CD14-positive monocyte (primary cell): ENCODE measurements around the gene NPAS3. TPM values are rescaled to one million over a fixed set of nuclear protein-coding genes. Genes with fewer than 3 reads are reported as not detected.

Experiments used
- DNase-seq, 3 donors: peaks; one replicate each; pipeline ENCODE4 v3.0.0-alpha.2; 2011 to 2022
- H2AFZ ChIP-seq: 2 replicates; pipeline ENCODE4 v1.6.0; 2012; ENCODE audit warnings: mild to moderate bottlenecking, low read depth, low read length, inconsistent platforms; ENCODE audit not compliant: insufficient read depth, poor library complexity, severe bottlenecking
- H3K27ac ChIP-seq, 2 donors: 1 replicate in 1 of 2; 2 replicates in 1 of 2; pipeline ENCODE4 v1.5.1; 2012 to 2013; ENCODE audit warnings: low read length in 2 of 2, control low read depth in 1 of 2, inconsistent platforms in 1 of 2, low read depth in 1 of 2, mild to moderate bottlenecking in 1 of 2
- H3K27me3 ChIP-seq, 2 donors: one replicate each; pipeline versions ENCODE4 v1.6.0 to v1.6.1; 2011 to 2013; ENCODE audit warnings: low read length in 2 of 2; ENCODE audit not compliant: control insufficient read depth in 2 of 2, insufficient read depth in 2 of 2
- H3K36me3 ChIP-seq, 2 donors: replicated peaks in 1 of 2; 1 replicate in 1 of 2; 2 replicates in 1 of 2; pipeline versions ENCODE4 v1.5.1 to v1.6.1; 2012 to 2013; ENCODE audit warnings: low read length in 2 of 2, control low read depth in 1 of 2, inconsistent platforms in 1 of 2, mild to moderate bottlenecking in 1 of 2; ENCODE audit not compliant: insufficient read depth in 2 of 2, control insufficient read depth in 1 of 2
- H3K4me1 ChIP-seq, 2 donors: 1 replicate in 1 of 2; 2 replicates in 1 of 2; pipeline versions ENCODE4 v1.5.1 to v1.6.1; 2012 to 2013; ENCODE audit warnings: low read length in 2 of 2, control low read depth in 1 of 2, inconsistent platforms in 1 of 2, mild to moderate bottlenecking in 1 of 2, moderate library complexity in 1 of 2; ENCODE audit not compliant: insufficient read depth in 2 of 2, control insufficient read depth in 1 of 2
- H3K4me2 ChIP-seq: replicated peaks from 2 replicates; pipeline ENCODE3; 2012; ENCODE audit warnings: low read length, moderate library complexity, mild to moderate bottlenecking; ENCODE audit not compliant: poor library complexity, severe bottlenecking; ENCODE audit errors: extremely low read depth
- H3K4me3 ChIP-seq, 3 experiments: fragments of 200-600 bp in 1 of 3; sonication (generic) in 1 of 3; replicated peaks in 1 of 3; 1 replicate in 2 of 3; 2 replicates in 1 of 3; pipeline ENCODE4 v1.5.1; 2011 to 2013; ENCODE audit warnings: low read length in 3 of 3, mild to moderate bottlenecking in 3 of 3, control low read depth in 2 of 3, low read depth in 2 of 3, inconsistent platforms in 1 of 3, moderate library complexity in 1 of 3
- H3K79me2 ChIP-seq: 2 replicates; pipeline ENCODE4 v1.6.0; 2012; ENCODE audit warnings: mild to moderate bottlenecking, control low read depth, inconsistent platforms, low read length, moderate library complexity; ENCODE audit not compliant: insufficient read depth
- H3K9ac ChIP-seq: 2 replicates; pipeline ENCODE4 v1.6.0; 2017; ENCODE audit warnings: low read length, mild to moderate bottlenecking; ENCODE audit not compliant: insufficient read depth, poor library complexity, severe bottlenecking
- H3K9me3 ChIP-seq, 2 donors: replicated peaks in 1 of 2; 1 replicate in 1 of 2; 2 replicates in 1 of 2; pipeline versions ENCODE4 v1.5.1 to v1.6.1; 2012 to 2013; ENCODE audit warnings: low read length in 2 of 2, control low read depth in 1 of 2; ENCODE audit not compliant: control insufficient read depth in 1 of 2, insufficient read depth in 1 of 2
- H4K20me1 ChIP-seq: 2 replicates; pipeline ENCODE4 v1.6.0; 2012; ENCODE audit warnings: mild to moderate bottlenecking, low read length, control low read depth, moderate library complexity; ENCODE audit not compliant: insufficient read depth
- H3K27ac Mint-ChIP-seq, 7 donors: one replicate each; pipeline ENCODE4 v1.8.0; 2020; ENCODE audit warnings: mild to moderate bottlenecking in 7 of 7, mixed read lengths in 7 of 7, moderate library complexity in 6 of 7, inconsistent platforms in 2 of 7
- H3K27me3 Mint-ChIP-seq, 3 donors: one replicate each; pipeline ENCODE4 v1.8.0; 2021 to 2022; ENCODE audit warnings: low read depth in 3 of 3, mild to moderate bottlenecking in 3 of 3, mixed read lengths in 3 of 3, moderate library complexity in 3 of 3, inconsistent platforms in 1 of 3
- H3K36me3 Mint-ChIP-seq, 2 donors: one replicate each; pipeline ENCODE4 v1.8.0; 2020; ENCODE audit warnings: mixed read lengths in 2 of 2, inconsistent platforms in 1 of 2, mild to moderate bottlenecking in 1 of 2
- H3K4me1 Mint-ChIP-seq: one replicate; pipeline ENCODE4 v1.8.0; 2020; ENCODE audit warnings: mild to moderate bottlenecking, mixed read lengths
- H3K4me3 Mint-ChIP-seq, 2 donors: one replicate each; pipeline ENCODE4 v1.8.0; 2020; ENCODE audit warnings: mild to moderate bottlenecking in 2 of 2, mixed read lengths in 2 of 2, moderate library complexity in 1 of 2
- H3K9me3 Mint-ChIP-seq, 7 donors: one replicate each; pipeline ENCODE4 v1.8.0; 2020 to 2022; ENCODE audit warnings: mixed read lengths in 7 of 7, mild to moderate bottlenecking in 6 of 7, moderate library complexity in 6 of 7, inconsistent platforms in 2 of 7
- CTCF ChIP-seq: fragments of 200-600 bp; IDR thresholded peaks from one replicate; pipeline ENCODE4 v1.8.0; 2022; ENCODE audit warnings: antibody characterized with exemption, mild to moderate bottlenecking
- WGBS: methylation state at CpG from one replicate; pipeline ENCODE4 v1.1.5; 2013; ENCODE audit warnings: missing lambda C conversion rate; ENCODE audit not compliant: insufficient coverage; 5-methylcytosine and 5-hydroxymethylcytosine counted together
- intact Hi-C, 2 donors: fragments of 100-400 bp; cut with micrococcal nuclease; formaldehyde crosslinking; loops; one replicate each; pipeline versions ENCODE4 v1.15.0 to v1.15.1; 2023
- polyA plus RNA-seq, 3 donors: library from polyadenylated mRNA; depleted of rRNA in 1 of 3; unstranded in 2 of 3; stranded (reverse) in 1 of 3; fragments of 300-500 nt in 2 of 3; fragments of >200 nt in 1 of 3; fragmentation: Illumina TruSeq in 2 of 3; gene quantifications; 1 replicate in 2 of 3; 2 replicates in 1 of 3; pipeline ENCODE4 v1.2.3, GENCODE V29; 2012 to 2021

NPAS3 gene
- polyA plus RNA-seq, 3 donors, result not detected

DNA sequence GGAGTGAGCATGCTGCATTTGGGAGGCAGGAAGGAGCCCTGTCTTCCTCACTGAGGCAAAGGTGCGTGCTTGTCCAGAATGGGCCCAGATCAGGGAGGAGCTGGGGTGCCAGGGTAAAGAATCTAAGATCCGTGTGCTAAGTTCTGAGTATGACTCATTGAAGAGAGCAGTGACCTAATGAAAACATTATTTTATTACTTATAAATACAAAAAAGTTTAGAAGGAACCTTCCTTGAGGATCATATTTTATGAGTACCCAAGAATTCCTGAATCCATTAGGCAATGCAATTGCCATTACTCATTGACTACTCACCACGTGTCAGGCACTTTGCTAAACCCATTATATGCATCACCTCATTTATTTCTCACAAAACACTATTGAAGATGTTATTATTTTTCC is 747.5 kb downstream of the NPAS3 start:
- Histone ChIP-seq H3K36me3 (no peaks in the 10 kb centered on the region), H3K4me2 (no peak overlapping the region), H3K27me3 (no peaks in the 10 kb centered on the region), H2AFZ (no peak overlapping the region), H3K27ac (no peak overlapping the region), H3K9ac (no peak overlapping the region), H3K9me3 (no peaks in the 10 kb centered on the region), H3K79me2 (no peaks in the 10 kb centered on the region), H3K4me1 (no peaks in the 10 kb centered on the region), H4K20me1 (no peaks in the 10 kb centered on the region), H3K4me3 (no peak overlapping the region)
- WGBS, result 92% methylated on average over 1 of the region's 3 CpGs
- Mint-ChIP-seq H3K27me3 (no peaks in the 10 kb centered on the region), H3K4me3 (no peak overlapping the region), H3K4me1 (no peaks in the 10 kb centered on the region), H3K27ac (no peak overlapping the region), H3K9me3 (peaks cover 0 to 11% (median 1%) of the 10 kb centered on the region in 7 donors), H3K36me3 (no peaks in the 10 kb centered on the region)
- DNase-seq, result no peak
- intact Hi-C loops, result no loop called here
- no peak for TF ChIP-seq CTCF

DNA sequence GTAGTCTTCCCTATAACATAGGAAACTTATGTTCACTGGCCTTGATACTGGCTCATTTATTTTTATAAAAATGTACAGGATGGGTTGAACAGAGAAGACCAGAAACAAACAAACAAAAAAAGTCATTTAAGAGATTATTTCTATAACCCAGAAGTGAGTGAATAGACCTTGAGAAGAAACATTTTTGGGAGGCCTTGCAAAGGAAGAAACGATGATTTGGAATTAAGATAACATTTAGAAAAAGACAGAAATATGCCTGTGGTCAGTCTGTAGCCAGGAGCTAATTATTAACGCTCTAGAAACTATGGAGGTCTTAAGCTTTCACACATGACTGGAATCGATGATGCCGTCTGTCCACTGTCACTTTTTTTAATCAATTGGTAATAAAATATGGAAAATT is 748.2 kb downstream of the NPAS3 start:
- H3K4me1 Mint-ChIP-seq, result no peaks in the 10 kb centered on the region
- TF ChIP-seq CTCF, result no peak
- Histone ChIP-seq H2AFZ (no peak overlapping the region), H3K4me2 (no peak overlapping the region), H3K79me2 (no peaks in the 10 kb centered on the region), H4K20me1 (no peaks in the 10 kb centered on the region), H3K27me3 (no peaks in the 10 kb centered on the region), H3K9ac (no peak overlapping the region), H3K9me3 (no peaks in the 10 kb centered on the region), H3K36me3 (no peaks in the 10 kb centered on the region), H3K4me3 (no peak overlapping the region), H3K4me1 (no peaks in the 10 kb centered on the region), H3K27ac (no peak overlapping the region)
- H3K9me3 Mint-ChIP-seq, result peaks cover 0 to 11% (median 1%) of the 10 kb centered on the region in 7 donors
- WGBS, result 86% methylated on average over 1 of the region's 4 CpGs
- H3K27ac Mint-ChIP-seq, result no peak overlapping the region
- no peak for DNase-seq
- no peaks in the 10 kb centered on the region for H3K36me3 Mint-ChIP-seq
- H3K27me3 Mint-ChIP-seq, result no peaks in the 10 kb centered on the region
- intact Hi-C loops, result no loop called here
- H3K4me3 Mint-ChIP-seq, result no peak overlapping the region
